Adrenal gland (tissue), 12 donors: ENCODE data around the gene NACA2. TPM values are rescaled to one million over a fixed set of nuclear protein-coding genes. Genes with fewer than 3 reads are reported as not detected.

Experiments used
- DNase-seq, 7 donors: peaks; one replicate each; pipeline ENCODE4 v3.0.0-alpha.2; 2019 to 2020
- H3K27ac ChIP-seq, 5 donors: fragments of 200-600 bp; sonication (generic) in 4 of 5; 1 replicate in 3 of 5; 2 replicates in 2 of 5; pipeline versions ENCODE4 v1.5.1 to v1.8.0; 2016 to 2020; ENCODE audit warnings: mild to moderate bottlenecking in 1 of 5
- H3K27me3 ChIP-seq: fragments of 200-600 bp; 2 replicates; pipeline ENCODE4 v1.8.0; 2021
- H3K36me3 ChIP-seq, 2 donors: fragments of 200-600 bp; replicated peaks in 1 of 2; 1 replicate in 1 of 2; 2 replicates in 1 of 2; pipeline versions ENCODE4 v1.5.1 to v1.8.0; 2018 to 2022
- H3K4me1 ChIP-seq, 2 donors: fragments of 200-600 bp; replicated peaks in 1 of 2; 1 replicate in 1 of 2; 2 replicates in 1 of 2; pipeline versions ENCODE4 v1.5.1 to v1.8.0; 2018 to 2021
- H3K4me3 ChIP-seq, 4 donors: fragments of 200-600 bp; sonication (generic) in 3 of 4; one replicate each; pipeline ENCODE4 v1.5.1; 2016 to 2018
- H3K9me3 ChIP-seq, 3 donors: fragments of 200-600 bp; sonication (generic) in 1 of 3; replicated peaks in 1 of 3; 1 replicate in 2 of 3; 2 replicates in 1 of 3; pipeline versions ENCODE4 v1.5.1 to v1.8.0; 2016 to 2021
- CTCF ChIP-seq, 6 experiments: fragments of 450-650 bp in 4 of 6; fragments of 200-600 bp in 2 of 6; sonication (generic) in 1 of 6; IDR thresholded peaks; 1 replicate in 5 of 6; 2 replicates in 1 of 6; pipeline versions ENCODE4 v1.5.1 to v1.8.0; 2016 to 2021; ENCODE audit warnings: antibody characterized with exemption in 6 of 6, mild to moderate bottlenecking in 2 of 6, moderate library complexity in 1 of 6
- POLR2A ChIP-seq, 2 donors: fragments of 450-650 bp; IDR thresholded peaks; one replicate each; pipeline ENCODE4 v1.6.1; 2017; ENCODE audit warnings: antibody characterized with exemption in 2 of 2, mild to moderate bottlenecking in 2 of 2, moderate library complexity in 1 of 2
- WGBS, 4 donors: extraction: QIAGEN DNeasy Blood & Tissue Kit in 2 of 4; methylation state at CpG; one replicate each; pipeline versions ENCODE4 v1.1.5 to v1.1.7; 2013 to 2017; 5-methylcytosine and 5-hydroxymethylcytosine counted together
- intact Hi-C, 2 donors: fragments of 100-400 bp; cut with DNase I; formaldehyde crosslinking; loops; one replicate each; pipeline versions ENCODE4 v1.14.1 to v1.15.0; 2022 to 2023
- polyA plus RNA-seq, 3 donors: library from polyadenylated mRNA; stranded (reverse); fragments of 200-250 nt in 2 of 3; fragments of 350-450 nt in 1 of 3; fragmentation: Illumina TruSeq in 1 of 3; extraction: RNeasy Lipid Tissue Mini Kit (QIAGEN cat#74804) in 1 of 3; gene quantifications; one replicate each; pipeline ENCODE4 v1.2.3, GENCODE V29; 2013 to 2014
- total RNA-seq, 9 donors: library from RNA; depleted of rRNA in 4 of 9; stranded (reverse); fragments of >200 nt in 4 of 9; fragments of 120-200 nt in 1 of 9; fragmentation: NEBNext Ultra II Directional in 1 of 9; extraction: Animal tissue kit (Norgen Biotek cat#: 25700) in 1 of 9; gene quantifications; one replicate each; pipeline versions ENCODE4 v1.1.0 to v1.2.4, GENCODE V29; 2013 to 2023
- donor health status: healthy with polysubstance abuse.
- donor health status: Bipolar disorder and iron deficiency.
- donor health status: DM: yes; HTN: yes; CAD: no.
- donor health status: DM: no; HTN: no; CAD: no.
- donor health status: DM: no; HTN: no; CAD: no.
- donor health status: DM: yes; HTN: yes; CAD: no.

NACA2 gene
- total and polyA plus RNA-seq, 12 donors = 0.27 to 0.28 TPM; not detected in 10

GRCh38 chr17:61605692-61606091 is 14.7 kb upstream of the NACA2 start:
- Histone ChIP-seq H3K4me1 (no peaks in the 10 kb centered on the region), H3K27ac (no peak overlapping the region), H3K9me3 (no peaks in the 10 kb centered on the region), H3K4me3 (no peak overlapping the region), H3K27me3 (no peaks in the 10 kb centered on the region), H3K36me3 (no peaks in the 10 kb centered on the region)
- TF ChIP-seq CTCF (IDR thresholded peaks at IDR 0.05) (no peak), POLR2A (IDR thresholded peaks at IDR 0.05) (no peak)
- intact Hi-C loops = no loop called here
- no peak for DNase-seq

- no peaks in the 10 kb centered on the region for H3K27me3 ChIP-seq
- 84 to 90% (median 86%) methylated on average over 4 of the region's 4 CpGs for WGBS, 4 donors
- no peaks in the 10 kb centered on the region for H3K36me3 ChIP-seq
- TF ChIP-seq POLR2A (IDR thresholded peaks at IDR 0.05) (no peak), CTCF (IDR thresholded peaks at IDR 0.05) (no peak)
- no peaks in the 10 kb centered on the region for H3K4me1 ChIP-seq
- no peak overlapping the region for H3K4me3 ChIP-seq
- no peak for DNase-seq
- intact Hi-C loops = no loop called here
- H3K27ac ChIP-seq = no peak overlapping the region
- no peaks in the 10 kb centered on the region for H3K9me3 ChIP-seq
Measured at GRCh38 chr17:61601297-61601696, 10.3 kb upstream of the NACA2 start.

- H3K27me3 ChIP-seq = peaks cover 1% of the 10 kb centered on the region
- 21 to 48% (median 27%) methylated on average over 2 of the region's 2 CpGs for WGBS, 4 donors
- intact Hi-C loops = no loop called here
- H3K9me3 ChIP-seq = no peaks in the 10 kb centered on the region
- H3K27ac ChIP-seq = no peak overlapping the region
- no peaks in the 10 kb centered on the region for H3K4me1 ChIP-seq
- no peak overlapping the region for H3K4me3 ChIP-seq
- no peak for DNase-seq
- TF ChIP-seq CTCF (IDR thresholded peaks at IDR 0.05) = no peak
- no peak for TF ChIP-seq POLR2A (IDR thresholded peaks at IDR 0.05)
- H3K36me3 ChIP-seq = no peaks in the 10 kb centered on the region
Measured at GRCh38 chr17:61600621-61601020, 9.6 kb upstream of the NACA2 start.

- Histone ChIP-seq H3K9me3 (no peaks in the 10 kb centered on the region), H3K27me3 (peaks cover 9% of the 10 kb centered on the region), H3K4me3 (no peak overlapping the region), H3K4me1 (no peaks in the 10 kb centered on the region), H3K36me3 (no peaks in the 10 kb centered on the region), H3K27ac (no peak overlapping the region)
- WGBS, 4 donors = 65 to 73% (median 70%) methylated on average over 3 of the region's 3 CpGs
- TF ChIP-seq POLR2A (IDR thresholded peaks at IDR 0.05) (no peak), CTCF (IDR thresholded peaks at IDR 0.05) (no peak)
- intact Hi-C loops = no loop called here
- no peak for DNase-seq
Measured at GRCh38 chr17:61599608-61600007, 8.6 kb upstream of the NACA2 start.
